HG02763 (cell line): Measurements from ENCODE around the gene MPIG6B.

ENCODE experiments used
- ATAC-seq: cut with Tn5 transposase; IDR thresholded peaks from one replicate; pipeline ENCODE4 v1.9.1; 2021; ENCODE audit warnings: mild to moderate bottlenecking, moderate library complexity; ENCODE audit not compliant: unreplicated experiment

MPIG6B gene

GRCh38 chr6:31723245-31723979 lies at the start of gene MPIG6B:
TSS of gene MPIG6B (plus strand) at chr6:31723373. CDS start at chr6:31723384, 11 bp downstream.
- no peak for ATAC-seq

GRCh38 chr6:31676322-31676903 lies 46.8 kb upstream of the MPIG6B start:
- ATAC-seq = no peak

DNA sequence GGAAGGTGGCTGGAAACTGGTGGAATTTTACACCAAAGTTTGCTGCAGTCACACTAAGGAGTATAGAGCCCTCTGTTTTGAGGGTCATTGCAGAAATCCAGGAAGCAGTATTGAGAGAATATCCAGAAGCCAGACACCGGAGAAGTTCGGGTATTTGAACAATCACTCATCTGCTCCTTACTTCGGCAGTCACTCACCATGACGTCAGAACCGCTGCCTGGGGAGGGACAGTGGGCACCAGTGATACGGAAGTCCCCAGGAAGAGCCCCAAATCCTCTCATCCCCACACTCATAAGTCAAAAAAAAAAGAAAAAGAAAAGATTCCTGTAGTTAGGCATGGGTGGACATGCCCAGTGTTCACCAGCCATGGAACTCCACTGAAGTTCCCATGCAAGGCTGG lies 46.3 kb upstream of the MPIG6B start:
- ATAC-seq = no peak

DNA sequence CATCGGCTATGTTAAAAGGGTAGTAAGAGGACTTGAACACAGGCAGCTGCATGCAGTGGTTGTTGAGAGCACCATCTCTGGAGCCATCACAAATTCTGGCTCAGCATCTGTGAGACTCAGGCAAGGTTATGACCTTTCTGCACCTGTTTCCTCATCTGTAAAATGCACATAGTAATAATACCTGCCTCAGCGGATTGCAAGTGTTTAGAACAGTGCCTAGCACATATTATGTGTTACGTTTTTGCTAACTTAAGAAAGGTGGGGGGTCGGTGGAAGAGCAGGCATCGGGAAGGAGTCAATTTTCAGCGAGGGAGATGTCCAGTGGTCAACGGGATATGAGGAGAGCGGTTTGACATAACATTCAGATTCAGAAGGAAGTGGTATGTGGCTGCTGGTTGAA lies 45.2 kb upstream of the MPIG6B start:
- no peak for ATAC-seq

GRCh38 chr6:31680226-31681134 lies 42.7 kb upstream of the MPIG6B start, which contains the start of gene LY6G5C:
TSS of gene LY6G5C (minus strand) at chr6:31681067. CDS start at chr6:31680373, 694 bp downstream.
- no peak for ATAC-seq

- ATAC-seq = no peak
Measured at GRCh38 chr6:31681135-31681671, 42.0 kb upstream of the MPIG6B start.

GRCh38 chr6:31683591-31683990 lies 39.6 kb upstream of the MPIG6B start:
- ATAC-seq = no peak

DNA sequence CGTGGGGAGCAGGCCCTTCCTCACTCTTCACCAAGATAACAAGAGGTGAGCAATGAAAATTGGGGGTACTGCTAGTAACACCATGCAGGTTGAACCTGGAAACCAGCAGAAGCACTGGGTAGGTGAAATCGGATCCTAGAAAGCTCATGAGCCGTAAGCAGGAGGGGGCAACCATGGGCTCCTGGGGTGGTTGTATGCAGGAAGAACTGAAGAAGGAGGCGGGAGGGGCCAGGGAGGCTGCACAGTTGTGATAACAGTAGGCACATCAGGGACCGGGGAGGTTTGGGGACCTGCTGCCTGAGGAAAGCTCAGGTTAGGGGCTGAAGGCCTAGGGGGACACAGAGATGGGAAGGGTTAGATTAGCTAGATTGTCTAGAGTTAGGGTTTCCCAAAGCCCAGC lies 36.7 kb upstream of the MPIG6B start:
- ATAC-seq = no peak

GRCh38 chr6:31687321-31687720 lies 35.9 kb upstream of the MPIG6B start:
- ATAC-seq = no peak

- no peak for ATAC-seq
Measured at GRCh38 chr6:31687860-31688693, 35.1 kb upstream of the MPIG6B start.

- ATAC-seq = no peak
Measured at GRCh38 chr6:31689249-31690110, 33.7 kb upstream of the MPIG6B start.

DNA sequence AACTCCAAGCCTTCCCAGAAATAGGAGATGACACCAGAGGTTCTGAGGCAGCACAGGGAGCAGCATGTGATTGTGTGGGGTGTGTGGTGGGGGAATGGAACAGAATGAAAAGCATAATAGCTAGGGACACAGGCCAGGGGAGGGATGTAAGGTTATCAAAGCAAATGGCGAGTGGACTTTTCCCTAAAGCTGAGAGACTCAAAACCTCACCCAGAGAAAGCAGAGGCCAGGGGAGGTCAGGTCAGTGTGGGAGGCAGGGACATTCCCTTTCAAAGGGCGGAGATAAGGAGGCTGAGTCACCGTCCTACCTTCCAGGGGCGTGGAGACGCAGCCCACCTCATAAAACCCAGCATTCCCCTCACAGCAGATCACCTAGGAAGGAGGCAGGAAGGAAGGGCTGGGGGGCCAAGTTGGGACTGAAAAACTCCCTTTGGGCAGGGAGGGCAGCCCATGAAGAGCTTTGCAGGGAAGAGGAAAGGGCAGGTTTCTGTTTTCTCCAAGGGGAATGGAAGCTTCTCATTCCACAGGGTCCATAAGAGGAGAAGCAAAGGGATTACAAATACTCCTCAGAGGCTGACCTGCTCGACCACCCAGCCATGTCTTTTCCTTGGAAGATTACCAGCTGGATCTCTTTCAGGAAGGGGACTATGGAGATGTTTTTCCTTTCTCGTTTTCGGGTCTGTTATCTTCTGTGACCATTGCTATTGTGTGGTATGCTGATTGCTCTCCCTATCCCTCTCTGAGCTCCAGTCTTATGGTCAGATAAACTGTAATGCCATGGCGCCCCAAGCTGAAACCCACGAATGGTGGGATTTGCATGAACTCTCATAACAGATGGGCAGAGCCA lies 32.7 kb upstream of the MPIG6B start:
- ATAC-seq = no peak

- no peak for ATAC-seq
Measured at GRCh38 chr6:31691078-31691463, 32.1 kb upstream of the MPIG6B start.

DNA sequence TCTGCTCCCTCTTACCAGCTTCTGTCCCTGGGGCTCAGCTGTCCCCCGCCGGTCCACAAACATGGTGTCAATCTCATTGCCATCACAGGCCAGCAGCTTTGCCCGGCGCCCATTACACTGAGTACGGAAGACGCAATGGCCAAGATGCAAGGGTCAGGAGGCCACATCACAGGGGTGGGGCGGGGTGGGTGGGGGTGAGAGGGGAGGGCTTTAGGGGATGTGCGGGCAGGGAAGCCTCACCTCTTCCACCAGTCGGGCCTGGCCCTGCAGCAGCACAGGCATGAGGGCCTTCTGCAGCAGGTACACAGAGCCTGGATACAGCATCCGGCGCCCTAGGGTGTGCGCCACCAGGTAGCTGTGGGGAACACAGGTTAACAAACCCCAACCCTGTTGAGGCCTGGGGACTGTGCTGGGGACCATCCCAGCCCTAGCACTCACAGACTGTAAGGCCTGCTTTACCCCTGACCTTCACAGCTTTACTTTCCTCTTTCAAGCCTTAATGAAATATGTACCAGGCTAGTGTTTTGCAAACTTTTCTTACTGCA lies 31.5 kb upstream of the MPIG6B start:
- no peak for ATAC-seq

GRCh38 chr6:31692353-31692752 lies 30.8 kb upstream of the MPIG6B start:
- ATAC-seq = no peak

- no peak for ATAC-seq
Measured at GRCh38 chr6:31692886-31693285, 30.3 kb upstream of the MPIG6B start.

- no peak for ATAC-seq
Measured at GRCh38 chr6:31693535-31693934, 29.6 kb upstream of the MPIG6B start.

DNA sequence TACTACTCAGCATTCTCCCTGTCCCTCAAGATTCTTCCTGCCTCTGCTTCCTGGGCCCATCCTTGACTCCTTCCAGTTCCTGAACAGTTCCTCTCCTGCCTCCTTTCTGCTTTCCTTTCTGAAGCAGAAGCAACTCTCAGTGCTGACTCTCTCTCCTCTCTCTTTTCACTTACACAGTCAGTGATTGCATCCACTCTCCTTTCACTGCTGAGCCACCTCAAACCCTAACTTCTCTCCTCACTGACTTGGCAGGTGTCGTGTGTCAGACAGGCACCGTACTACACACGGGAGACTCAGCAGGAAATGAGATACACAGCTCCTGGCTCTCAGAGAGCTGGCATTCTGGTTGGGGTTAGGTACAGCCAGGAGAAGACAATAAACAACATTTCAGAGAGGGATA lies 25.6 kb upstream of the MPIG6B start:
- no peak for ATAC-seq
